ENCODE measurements around the gene ZNF644.

GRCh38 chr1:91032349-91032748 is 10.5 kb upstream of the ZNF644 start:
- no peak for TF ChIP-seq CTCF (IDR thresholded peaks at IDR 0.05)
- no peak for TF ChIP-seq EZH2 (IDR thresholded peaks at IDR 0.05)
- no peak for TF ChIP-seq EZH2phosphoT487 (IDR thresholded peaks at IDR 0.05)

All from neural progenitor cell (in vitro differentiated cells).